GM12878 (cell line): ENCODE results near the gene ATXN1. TPM values are rescaled to one million over a fixed set of nuclear protein-coding genes. Genes with fewer than 3 reads are reported as not detected.

ENCODE experiments used
- ATF3 ChIP-seq: IDR thresholded peaks from 2 replicates; pipeline ENCODE4 v1.6.1; 2011; ENCODE audit warnings: low read depth, mild to moderate bottlenecking, low read length, moderate library complexity, borderline replicate concordance; ENCODE audit errors: extremely low read depth
- CREB1 ChIP-seq: IDR thresholded peaks from 2 replicates; pipeline ENCODE4 v1.6.1; 2012; ENCODE audit warnings: low read depth, mild to moderate bottlenecking, inconsistent platforms
- CTCF ChIP-seq, 3 experiments: IDR thresholded peaks in 2 of 3; conservative IDR thresholded peaks in 1 of 3; 2 replicates each; pipeline ENCODE4 v1.5.1; 2011; ENCODE audit warnings: low read depth in 3 of 3, low read length in 3 of 3, mild to moderate bottlenecking in 3 of 3, control low read depth in 2 of 3, moderate library complexity in 2 of 3, inconsistent platforms in 1 of 3, mixed read lengths in 1 of 3; ENCODE audit not compliant: control insufficient read depth in 2 of 3, insufficient read depth in 1 of 3; ENCODE audit errors: extremely low read depth in 1 of 3
- E2F8 ChIP-seq: fragments of 450-650 bp; IDR thresholded peaks from 2 replicates; pipeline ENCODE4 v1.6.1; 2018; ENCODE audit warnings: mild to moderate bottlenecking, low read depth, moderate library complexity; ENCODE audit not compliant: partially characterized antibody
- E4F1 ChIP-seq: fragments of 450-650 bp; IDR thresholded peaks from 2 replicates; pipeline ENCODE4 v1.6.1; 2018; ENCODE audit warnings: borderline replicate concordance, mild to moderate bottlenecking; ENCODE audit not compliant: partially characterized antibody
- HDGF ChIP-seq: fragments of 450-650 bp; IDR thresholded peaks from 2 replicates; pipeline ENCODE4 v1.6.1; 2016; ENCODE audit warnings: antibody characterized with exemption
- JUNB ChIP-seq: IDR thresholded peaks from 2 replicates; pipeline ENCODE4 v1.6.1; 2016; ENCODE audit warnings: antibody characterized with exemption, mild to moderate bottlenecking
- MTA3 ChIP-seq: IDR thresholded peaks from 2 replicates; pipeline ENCODE4 v1.6.1; 2012; ENCODE audit warnings: low read length, inconsistent platforms, borderline replicate concordance
- NBN ChIP-seq: fragments of 450-650 bp; IDR thresholded peaks from 2 replicates; pipeline ENCODE4 v1.6.1; 2016
- NRF1 ChIP-seq: conservative IDR thresholded peaks from 2 replicates; pipeline ENCODE4 v1.6.1; 2011; ENCODE audit warnings: mild to moderate bottlenecking, low read depth, low read length, improper control_type of control experiment
- PBX3 ChIP-seq: IDR thresholded peaks from 2 replicates; pipeline ENCODE4 v1.6.1; 2011; ENCODE audit warnings: mild to moderate bottlenecking, low read depth, low read length, moderate library complexity; ENCODE audit not compliant: insufficient replicate concordance
- RAD21 ChIP-seq: IDR thresholded peaks from 2 replicates; pipeline ENCODE4 v1.6.1; 2011; ENCODE audit warnings: mild to moderate bottlenecking, low read depth, low read length, moderate library complexity; ENCODE audit not compliant: insufficient read depth
- REST ChIP-seq: IDR thresholded peaks from 2 replicates; pipeline ENCODE4 v1.6.1; 2012; ENCODE audit warnings: mild to moderate bottlenecking, low read depth, low read length
- RFX5 ChIP-seq: IDR thresholded peaks from 2 replicates; pipeline ENCODE4 v1.6.1; 2011; ENCODE audit warnings: low read depth, low read length, improper control_type of control experiment
- polyA plus RNA-seq, 11 experiments: library from polyadenylated mRNA; depleted of rRNA in 4 of 11; unstranded in 6 of 11; stranded (reverse) in 5 of 11; fragments of >200 nt; fragmentation: Nextera tagmentation in 4 of 11; fragmentation: Illumina TruSeq in 1 of 11; extraction: Ambion mirVana in 4 of 11; extraction: Trizol in 1 of 11; gene quantifications; 1 replicate in 1 of 11; 2 replicates in 10 of 11; pipeline versions ENCODE4 v1.2.1 to v1.2.3, GENCODE V29; 2011 to 2016; ENCODE audit warnings: inconsistent platforms in 2 of 11, missing spikeins in 2 of 11, low read depth in 1 of 11
- total RNA-seq, 4 experiments: library from RNA; depleted of rRNA in 3 of 4; stranded (reverse); fragments of >200 nt in 3 of 4; fragmentation: Illumina TruSeq in 1 of 4; extraction: Trizol in 1 of 4; gene quantifications; 2 replicates each; pipeline versions ENCODE4 v1.2.1 to v1.2.3, GENCODE V29; 2013 to 2021

Gene ATXN1
- total and polyA plus RNA-seq, 10 of the 15 experiments (the other 5 are each of a cell fraction or from before 2014, with no cell fraction given), result 12.2 to 51.2 (median 20.5) TPM

- TF ChIP-seq REST (no peak), E2F8 (no peak), E4F1 (no peak), RFX5 (no peak), NBN (no peak), MTA3 (no peak), PBX3 (no peak), CREB1 (no peak), NRF1 (no peak), HDGF (no peak), RAD21 (peak; percentile 45; the same call in 1 of the 2 replicates), JUNB (no peak), ATF3 (no peak), CTCF (IDR thresholded peaks at IDR 0.05 in 2 of 3, conservative IDR thresholded peaks at IDR 0.05 in 1 of 3; ENCODE audit: control insufficient read depth in 2 of 3, extremely low read depth in 1 of 3, insufficient read depth in 1 of 3, low read depth in 3 of 3, low read length in 3 of 3) (0 out of 6 replicates have a peak, but pooled peaks of 1 of the 3 experiments have one; percentile 8)
These were observed 265.1 kb downstream of the ATXN1 start (continued) for GRCh38 chr6:16496210-16496609.
